AG10803 (cell line): ENCODE data around the gene CENPA.
"Not testable (repeated sequence)": the region's sequence is repeated elsewhere in the genome, so short reads cannot be mapped to it uniquely, and the experiment has no call there.

Experiments
- DNase-seq: peaks from one replicate; pipeline ENCODE4 v3.0.0; 2010; ENCODE audit warnings: low read depth
- H3K4me3 ChIP-seq: 2 replicates; pipeline ENCODE4 v1.5.1; 2011; ENCODE audit warnings: mild to moderate bottlenecking, low read length, control low read depth
- TF ChIP-seq, protein P1 (sequence below): conservative IDR thresholded peaks from 2 replicates; pipeline ENCODE4 v1.5.1; 2011; ENCODE audit warnings: mild to moderate bottlenecking, low read length, control low read depth, inconsistent platforms

CENPA gene

DNA sequence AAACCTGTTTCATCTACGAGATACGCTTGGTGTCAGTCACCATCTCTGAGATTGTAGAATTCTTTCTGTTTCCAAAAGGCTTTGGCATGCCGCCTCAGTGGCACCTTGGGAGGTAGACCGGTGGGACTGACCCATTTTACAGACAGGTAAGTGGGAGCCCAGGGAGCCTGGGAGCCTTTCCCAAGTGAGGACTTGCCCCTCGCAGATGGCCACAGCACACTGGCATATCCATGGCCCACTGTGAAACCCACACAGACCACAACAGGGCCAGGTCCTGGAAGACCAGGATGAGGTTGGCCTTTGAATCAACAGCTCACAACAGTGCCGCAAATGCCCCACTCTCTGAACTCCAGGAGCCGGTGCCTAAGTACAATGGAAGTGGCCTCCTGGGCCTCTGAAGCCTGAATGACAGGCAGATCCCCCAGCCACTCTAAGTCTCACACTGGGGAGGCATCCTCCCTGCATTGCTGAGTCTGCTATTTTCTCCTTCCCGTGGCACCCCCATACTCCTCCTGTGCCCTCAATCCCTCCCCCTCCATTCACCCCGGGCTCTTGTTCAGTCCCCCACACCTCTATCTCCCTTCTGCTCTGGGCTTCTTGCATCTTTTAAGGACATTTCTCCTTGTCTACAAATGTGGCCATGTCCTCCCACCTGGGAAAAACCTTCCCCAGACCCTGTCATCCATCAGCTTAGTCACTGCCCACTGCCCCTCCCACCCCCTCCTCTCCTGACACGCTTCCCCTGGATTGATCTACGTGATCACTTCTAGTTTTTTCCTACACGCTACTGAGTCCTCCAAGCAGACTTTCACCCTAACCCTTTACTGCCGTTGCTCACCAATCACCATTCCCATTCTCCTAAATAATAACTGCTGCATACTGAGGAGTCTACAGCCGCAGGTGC lies 26.2 kb downstream of the CENPA start:
- no peak for DNase-seq
- TF ChIP-seq, protein P1, sequence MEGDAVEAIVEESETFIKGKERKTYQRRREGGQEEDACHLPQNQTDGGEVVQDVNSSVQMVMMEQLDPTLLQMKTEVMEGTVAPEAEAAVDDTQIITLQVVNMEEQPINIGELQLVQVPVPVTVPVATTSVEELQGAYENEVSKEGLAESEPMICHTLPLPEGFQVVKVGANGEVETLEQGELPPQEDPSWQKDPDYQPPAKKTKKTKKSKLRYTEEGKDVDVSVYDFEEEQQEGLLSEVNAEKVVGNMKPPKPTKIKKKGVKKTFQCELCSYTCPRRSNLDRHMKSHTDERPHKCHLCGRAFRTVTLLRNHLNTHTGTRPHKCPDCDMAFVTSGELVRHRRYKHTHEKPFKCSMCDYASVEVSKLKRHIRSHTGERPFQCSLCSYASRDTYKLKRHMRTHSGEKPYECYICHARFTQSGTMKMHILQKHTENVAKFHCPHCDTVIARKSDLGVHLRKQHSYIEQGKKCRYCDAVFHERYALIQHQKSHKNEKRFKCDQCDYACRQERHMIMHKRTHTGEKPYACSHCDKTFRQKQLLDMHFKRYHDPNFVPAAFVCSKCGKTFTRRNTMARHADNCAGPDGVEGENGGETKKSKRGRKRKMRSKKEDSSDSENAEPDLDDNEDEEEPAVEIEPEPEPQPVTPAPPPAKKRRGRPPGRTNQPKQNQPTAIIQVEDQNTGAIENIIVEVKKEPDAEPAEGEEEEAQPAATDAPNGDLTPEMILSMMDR, result no peak
- H3K4me3 ChIP-seq, result no peak overlapping the region

DNA sequence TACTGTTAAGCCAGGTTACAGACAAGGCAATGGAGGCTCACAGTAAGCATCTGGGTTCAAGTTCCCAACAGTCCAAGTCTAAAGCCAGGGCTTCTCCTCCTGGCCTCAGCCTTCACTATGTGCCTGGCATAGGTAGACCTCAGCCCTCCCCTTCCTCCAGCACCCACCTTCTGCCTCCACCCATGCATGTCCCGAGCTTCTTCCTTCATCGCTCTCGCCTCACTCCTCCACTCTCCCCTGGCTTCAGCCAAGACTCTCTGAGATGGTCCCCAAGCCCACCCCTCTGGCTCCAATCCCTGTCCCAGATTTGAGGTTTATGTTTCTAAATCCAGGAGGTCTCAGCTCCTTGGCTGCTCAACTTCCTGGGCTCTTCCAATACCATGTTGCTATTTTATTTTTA lies 26.9 kb downstream of the CENPA start:
- TF ChIP-seq, protein P1, result no peak
- H3K4me3 ChIP-seq, result no peak overlapping the region
- DNase-seq, result no peak

- not testable (repeated sequence) for H3K4me3 ChIP-seq, DNase-seq
Observed at GRCh38 chr2:26814072-26814765, 28.4 kb downstream of the CENPA start.

DNA sequence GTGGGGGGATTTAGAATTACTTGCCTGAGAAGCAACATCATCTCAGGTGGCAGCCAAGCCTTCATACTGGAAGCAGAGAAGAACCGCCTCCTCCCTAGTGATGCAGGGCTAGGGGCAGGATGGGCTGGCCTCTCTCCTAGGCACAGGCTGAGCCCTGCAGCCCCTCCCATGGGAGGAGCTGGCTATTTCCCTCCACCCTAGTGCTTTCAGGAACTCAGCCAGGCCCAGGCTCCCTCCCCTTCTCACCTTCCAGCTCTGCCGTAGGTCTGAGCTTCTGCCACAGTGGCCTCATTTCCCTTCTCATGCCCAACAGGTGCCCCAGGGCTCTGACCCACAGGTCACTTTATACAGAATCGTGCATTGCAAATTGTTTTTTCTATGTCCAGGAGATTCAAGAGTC lies 31.0 kb downstream of the CENPA start:
- no peak for DNase-seq
- TF ChIP-seq, protein P1, result no peak
- H3K4me3 ChIP-seq, result no peak overlapping the region

GRCh38 chr2:26818255-26818654 lies 32.4 kb downstream of the CENPA start:
- H3K4me3 ChIP-seq, result no peak overlapping the region
- TF ChIP-seq, protein P1, result no peak
- no peak for DNase-seq

DNA sequence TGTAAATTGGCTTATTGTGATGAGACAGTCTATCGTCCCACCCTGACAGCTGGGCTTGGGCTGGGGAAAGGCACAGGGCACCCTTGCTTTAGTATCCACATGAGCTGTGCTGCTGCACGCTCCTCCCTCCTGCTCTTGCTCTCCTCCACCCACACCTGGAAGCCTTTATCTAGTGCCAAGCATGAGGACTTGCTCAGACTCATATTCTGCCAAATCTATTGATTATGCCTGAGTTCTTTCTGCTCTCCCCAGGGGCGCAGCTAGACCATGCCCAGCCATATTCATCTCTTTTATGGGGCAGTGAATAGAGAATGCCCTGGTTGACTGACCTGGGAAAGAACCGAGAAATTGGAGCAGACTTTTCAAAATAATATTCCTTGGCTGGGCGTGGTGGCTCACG lies 33.1 kb downstream of the CENPA start:
- no peak overlapping the region for H3K4me3 ChIP-seq
- TF ChIP-seq, protein P1, result no peak
- DNase-seq, result no peak

GRCh38 chr2:26820932-26821331 lies 35.1 kb downstream of the CENPA start:
- no peak for DNase-seq
- no peak overlapping the region for H3K4me3 ChIP-seq
- TF ChIP-seq, protein P1, result no peak
